Ectodermal cell (in vitro differentiated cells): ENCODE results near the gene TRIM56.

Experiments used
- H3K27ac ChIP-seq: 2 replicates; pipeline ENCODE4 v1.7.0; 2013; ENCODE audit warnings: mild to moderate bottlenecking, low read depth, low read length; ENCODE audit not compliant: insufficient read depth, poor library complexity, severe bottlenecking
- H3K27me3 ChIP-seq: 2 replicates; pipeline ENCODE4 v1.7.0; 2013; ENCODE audit warnings: mild to moderate bottlenecking, low read length; ENCODE audit not compliant: insufficient read depth, control insufficient read depth, poor library complexity, severe bottlenecking
- H3K36me3 ChIP-seq: one replicate; pipeline ENCODE4 v1.7.0; 2013; ENCODE audit warnings: low read length; ENCODE audit not compliant: control insufficient read depth, insufficient read depth
- H3K4me1 ChIP-seq: one replicate; pipeline ENCODE4 v1.7.0; 2013; ENCODE audit warnings: low read length; ENCODE audit not compliant: control insufficient read depth, insufficient read depth
- H3K4me3 ChIP-seq: 2 replicates; pipeline ENCODE4 v1.7.0; 2013; ENCODE audit warnings: low read depth, low read length, control low read depth; ENCODE audit not compliant: insufficient read depth
- H3K9me3 ChIP-seq: 2 replicates; pipeline ENCODE4 v1.7.0; 2013; ENCODE audit warnings: mild to moderate bottlenecking, low read length, moderate library complexity; ENCODE audit not compliant: control insufficient read depth
- WGBS, 2 experiments: methylation state at CpG; one replicate each; pipeline ENCODE4 v1.1.7; 2013; ENCODE audit warnings: missing lambda C conversion rate in 2 of 2; 5-methylcytosine and 5-hydroxymethylcytosine counted together

Gene TRIM56

DNA sequence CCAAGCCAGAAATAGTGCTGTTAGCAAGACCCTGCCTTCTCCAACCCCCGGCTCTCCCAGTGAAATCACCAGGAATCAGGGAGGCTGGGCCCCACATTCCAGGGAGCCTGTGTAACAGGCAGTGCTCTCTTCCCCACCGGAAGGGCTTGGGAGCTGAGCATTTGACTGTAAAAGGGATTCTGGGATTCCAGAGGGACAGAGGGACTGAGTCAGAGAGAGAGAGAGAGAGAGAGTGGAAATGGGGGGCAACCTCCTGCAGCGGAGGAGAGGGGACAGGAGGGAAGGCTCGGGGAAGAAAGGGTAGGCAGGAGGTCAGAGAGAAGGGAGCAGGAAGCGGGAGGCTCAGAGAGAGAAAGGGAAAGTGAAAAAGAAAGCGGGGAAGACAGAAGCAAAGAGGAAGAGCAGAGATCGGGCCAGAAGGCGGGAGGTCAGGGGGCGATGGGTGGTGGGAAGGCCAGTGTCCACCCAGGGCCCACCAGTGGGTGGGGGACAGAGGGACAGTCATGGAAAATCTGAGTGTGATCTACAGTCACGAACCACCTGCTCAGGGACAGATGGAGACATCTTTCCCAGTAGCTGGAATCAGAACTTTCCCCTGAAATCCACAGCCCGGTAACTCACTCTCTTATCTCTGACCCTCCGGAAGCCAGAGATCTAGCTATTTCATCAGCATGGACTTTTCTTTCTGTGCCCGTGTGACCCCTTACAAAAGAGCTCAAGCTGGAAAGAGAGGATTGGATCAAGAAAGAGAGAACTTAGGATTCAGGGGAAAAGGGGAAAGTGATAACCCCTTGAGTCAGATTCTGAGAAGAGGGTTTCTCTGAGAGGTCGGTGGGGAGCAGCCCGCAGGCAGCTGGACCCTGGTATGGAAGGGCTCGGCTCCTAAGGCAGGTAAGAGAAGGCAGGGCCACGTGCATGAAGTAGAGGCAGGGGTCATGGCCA is 37.0 kb downstream of the TRIM56 start:
- Histone ChIP-seq H3K9me3 (no peaks in the 10 kb centered on the region), H3K4me1 (peaks cover 14% of the 10 kb centered on the region), H3K4me3 (no peak overlapping the region), H3K36me3 (no peaks in the 10 kb centered on the region), H3K27ac (no peak overlapping the region), H3K27me3 (peaks cover 4% of the 10 kb centered on the region)
- 53 to 57% methylated on average over 17 of the region's 17 CpGs for WGBS, 2 experiments

GRCh38 chr7:101122933-101123702 is 37.8 kb downstream of the TRIM56 start:
- Histone ChIP-seq H3K36me3 (no peaks in the 10 kb centered on the region), H3K9me3 (no peaks in the 10 kb centered on the region), H3K4me3 (no peak overlapping the region), H3K27me3 (peaks cover 6% of the 10 kb centered on the region), H3K4me1 (peaks cover 16% of the 10 kb centered on the region), H3K27ac (no peak overlapping the region)
- 87 to 91% methylated on average over 11 of the region's 11 CpGs for WGBS, 2 experiments

GRCh38 chr7:101123703-101124068 is 38.4 kb downstream of the TRIM56 start:
- no peak overlapping the region for H3K27ac ChIP-seq
- H3K36me3 ChIP-seq: no peaks in the 10 kb centered on the region
- H3K27me3 ChIP-seq: peaks cover 9% of the 10 kb centered on the region
- H3K4me1 ChIP-seq: peaks cover 16% of the 10 kb centered on the region
- H3K9me3 ChIP-seq: no peaks in the 10 kb centered on the region
- H3K4me3 ChIP-seq: no peak overlapping the region
- WGBS, 2 experiments: 86 to 88% methylated on average over 3 of the region's 3 CpGs

DNA sequence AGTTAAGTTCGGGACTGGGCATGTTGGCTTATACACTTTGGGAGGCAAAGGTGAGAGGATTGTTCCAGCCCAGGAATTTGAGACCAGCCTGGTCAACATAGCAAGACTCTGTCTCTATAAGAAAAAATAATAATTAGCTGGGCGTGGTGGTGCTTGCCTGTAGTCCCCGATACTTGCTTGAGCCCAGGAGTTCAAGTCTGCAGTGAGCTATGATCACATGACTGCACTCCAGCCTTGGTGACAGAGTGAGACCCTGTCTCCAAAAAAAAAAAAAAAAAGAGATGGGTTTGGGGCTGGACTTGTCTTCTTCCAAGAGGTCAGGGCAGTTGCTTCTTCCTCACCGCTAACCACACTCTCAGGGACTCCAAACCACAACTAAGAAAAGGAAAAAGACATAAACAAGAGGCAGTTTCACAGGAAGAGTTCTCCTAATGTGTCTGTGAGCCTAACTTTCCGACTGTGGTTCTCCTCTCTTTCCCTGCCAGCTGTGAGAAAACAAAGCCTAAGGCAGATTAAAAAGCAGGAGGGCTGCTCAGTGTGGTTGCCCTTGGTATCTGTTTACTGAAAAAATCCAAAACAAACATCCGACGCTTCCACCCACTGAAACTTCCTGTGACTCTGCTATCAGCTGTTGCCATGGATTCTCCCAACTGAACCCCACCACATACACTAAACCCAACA is 39.2 kb downstream of the TRIM56 start:
- Histone ChIP-seq H3K9me3 (no peaks in the 10 kb centered on the region), H3K4me1 (peaks cover 16% of the 10 kb centered on the region), H3K4me3 (no peak overlapping the region), H3K36me3 (no peaks in the 10 kb centered on the region), H3K27me3 (peaks cover 9% of the 10 kb centered on the region), H3K27ac (peak overlapping the region; percentile 16)
- WGBS, 2 experiments: 78% methylated on average over 7 of the region's 7 CpGs

DNA sequence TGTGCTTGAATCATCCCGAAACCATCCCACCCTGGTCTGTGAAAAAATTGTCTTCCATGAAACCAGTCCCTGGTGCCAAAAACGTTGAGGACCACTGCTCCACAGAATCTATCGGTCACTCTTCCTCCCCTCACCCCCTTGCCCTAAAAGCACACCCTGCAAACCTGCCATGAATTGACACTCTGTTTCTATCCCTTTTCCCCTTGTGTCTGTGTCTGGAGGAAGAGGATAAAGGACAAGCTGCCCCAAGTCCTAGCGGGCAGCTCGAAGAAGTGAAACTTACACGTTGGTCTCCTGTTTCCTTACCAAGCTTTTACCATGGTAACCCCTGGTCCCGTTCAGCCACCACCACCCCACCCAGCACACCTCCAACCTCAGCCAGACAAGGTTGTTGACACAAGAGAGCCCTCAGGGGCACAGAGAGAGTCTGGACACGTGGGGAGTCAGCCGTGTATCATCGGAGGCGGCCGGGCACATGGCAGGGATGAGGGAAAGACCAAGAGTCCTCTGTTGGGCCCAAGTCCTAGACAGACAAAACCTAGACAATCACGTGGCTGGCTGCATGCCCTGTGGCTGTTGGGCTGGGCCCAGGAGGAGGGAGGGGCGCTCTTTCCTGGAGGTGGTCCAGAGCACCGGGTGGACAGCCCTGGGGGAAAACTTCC is 40.8 kb downstream of the TRIM56 start:
- Histone ChIP-seq H3K4me3 (no peak overlapping the region), H3K27ac (no peak overlapping the region), H3K4me1 (peaks cover 16% of the 10 kb centered on the region), H3K36me3 (no peaks in the 10 kb centered on the region), H3K9me3 (no peaks in the 10 kb centered on the region), H3K27me3 (peaks cover 9% of the 10 kb centered on the region)
- 77 to 81% methylated on average over 15 of the region's 15 CpGs for WGBS, 2 experiments

- Histone ChIP-seq H3K27ac (no peak within 1 kb of the TSS), H3K4me3 (no peak within 1 kb of the TSS), H3K27me3 (peaks cover 9% of the 10 kb centered on the region), H3K36me3 (no peaks in the 10 kb centered on the region), H3K9me3 (no peaks in the 10 kb centered on the region), H3K4me1 (peaks cover 16% of the 10 kb centered on the region)
- WGBS, 2 experiments: 13 to 17% methylated on average over 22 of the region's 22 CpGs
Observed at GRCh38 chr7:101126651-101127459, 41.6 kb downstream of the TRIM56 start, which contains the start of gene SERPINE1. SERPINE1 (plus strand) TSS chr7:101127104; CDS start chr7:101128394, 1,290 bp downstream.

- no peaks in the 10 kb centered on the region for H3K36me3 ChIP-seq
- no peak overlapping the region for H3K4me3 ChIP-seq
- no peaks in the 10 kb centered on the region for H3K9me3 ChIP-seq
- H3K27me3 ChIP-seq: peaks cover 9% of the 10 kb centered on the region
- H3K4me1 ChIP-seq: peaks cover 12% of the 10 kb centered on the region
- H3K27ac ChIP-seq: no peak overlapping the region
- WGBS, 2 experiments: 75% methylated on average over 3 of the region's 3 CpGs
Observed at GRCh38 chr7:101127460-101128039, 42.3 kb downstream of the TRIM56 start.

DNA sequence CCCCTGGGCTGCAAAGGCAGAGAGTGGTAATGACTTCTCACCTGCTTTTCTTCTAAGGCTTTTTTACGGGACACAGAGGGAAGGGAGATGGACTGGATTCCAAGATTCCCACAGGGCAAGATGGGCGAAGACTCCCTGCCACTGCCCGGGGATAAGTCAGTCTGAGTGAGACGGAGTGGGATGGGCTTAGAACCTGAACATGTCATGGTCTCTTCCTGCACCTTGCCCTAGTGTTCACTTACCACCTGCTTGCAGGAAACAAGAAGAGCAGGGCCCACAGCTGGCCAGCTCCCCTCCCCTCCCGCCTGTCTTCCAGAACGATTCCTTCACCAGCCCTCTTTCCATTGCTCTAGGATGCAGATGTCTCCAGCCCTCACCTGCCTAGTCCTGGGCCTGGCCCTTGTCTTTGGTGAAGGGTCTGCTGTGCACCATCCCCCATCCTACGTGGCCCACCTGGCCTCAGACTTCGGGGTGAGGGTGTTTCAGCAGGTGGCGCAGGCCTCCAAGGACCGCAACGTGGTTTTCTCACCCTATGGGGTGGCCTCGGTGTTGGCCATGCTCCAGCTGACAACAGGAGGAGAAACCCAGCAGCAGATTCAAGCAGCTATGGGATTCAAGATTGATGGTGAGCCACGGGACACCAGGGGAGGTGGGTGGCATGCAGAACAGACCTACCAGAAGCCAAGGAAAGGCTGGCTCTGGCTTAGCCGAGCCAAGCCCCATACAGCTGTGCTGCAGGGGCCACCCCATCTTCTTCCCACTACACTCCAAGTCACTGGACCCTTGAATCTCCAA is 43.0 kb downstream of the TRIM56 start:
- peaks cover 9% of the 10 kb centered on the region for H3K27me3 ChIP-seq
- H3K9me3 ChIP-seq: no peaks in the 10 kb centered on the region
- peaks cover 12% of the 10 kb centered on the region for H3K4me1 ChIP-seq
- no peak overlapping the region for H3K27ac ChIP-seq
- H3K4me3 ChIP-seq: no peak overlapping the region
- H3K36me3 ChIP-seq: no peaks in the 10 kb centered on the region
- WGBS, 2 experiments: 85 to 87% methylated on average over 14 of the region's 14 CpGs
